Ascending aorta (tissue), 2 donors: Measurements from ENCODE around the gene MAP3K21. TPM values are rescaled to one million over a fixed set of nuclear protein-coding genes. Genes with fewer than 3 reads are reported as not detected.

Experiments used
- DNase-seq, 2 donors: peaks; one replicate each; pipeline ENCODE4 v3.0.0-alpha.2; 2019; ENCODE audit warnings: low spot score in 2 of 2
- H3K27ac ChIP-seq, 2 donors: fragments of 200-600 bp; sonication (generic); one replicate each; pipeline ENCODE4 v1.5.1; 2016 to 2017; ENCODE audit warnings: mild to moderate bottlenecking in 1 of 2
- H3K27me3 ChIP-seq: fragments of 200-600 bp; sonication (generic); one replicate; pipeline ENCODE4 v1.5.1; 2017
- H3K36me3 ChIP-seq, 2 donors: fragments of 200-600 bp; sonication (generic); one replicate each; pipeline ENCODE4 v1.5.1; 2016
- H3K4me1 ChIP-seq, 2 donors: fragments of 200-600 bp; sonication (generic); one replicate each; pipeline ENCODE4 v1.5.1; 2016 to 2017; ENCODE audit warnings: mild to moderate bottlenecking in 1 of 2
- H3K4me3 ChIP-seq, 2 donors: fragments of 200-600 bp; sonication (generic); one replicate each; pipeline ENCODE4 v1.5.1; 2016 to 2017; ENCODE audit warnings: mild to moderate bottlenecking in 1 of 2
- H3K9me3 ChIP-seq, 2 donors: fragments of 200-600 bp; sonication (generic); one replicate each; pipeline ENCODE4 v1.5.1; 2016
- intact Hi-C: fragments of 100-400 bp; cut with DNase I; formaldehyde crosslinking; loops from one replicate; pipeline ENCODE4 v1.15.1; 2023
- total RNA-seq: library from RNA; depleted of rRNA; stranded (reverse); fragments of >200 nt; gene quantifications from one replicate; pipeline ENCODE4 v1.1.0, GENCODE V29; 2016
- TF ChIP-seq, protein P1 (sequence below), 3 experiments: fragments of 200-600 bp in 2 of 3; fragments of 450-650 bp in 1 of 3; sonication (generic) in 2 of 3; IDR thresholded peaks; one replicate each; pipeline ENCODE4 v1.5.1; 2016 to 2019; ENCODE audit warnings: antibody characterized with exemption in 3 of 3, mild to moderate bottlenecking in 1 of 3, moderate library complexity in 1 of 3

The MAP3K21 gene
- total RNA-seq, 1 donor from 2014 or later: 2.6 TPM

DNA sequence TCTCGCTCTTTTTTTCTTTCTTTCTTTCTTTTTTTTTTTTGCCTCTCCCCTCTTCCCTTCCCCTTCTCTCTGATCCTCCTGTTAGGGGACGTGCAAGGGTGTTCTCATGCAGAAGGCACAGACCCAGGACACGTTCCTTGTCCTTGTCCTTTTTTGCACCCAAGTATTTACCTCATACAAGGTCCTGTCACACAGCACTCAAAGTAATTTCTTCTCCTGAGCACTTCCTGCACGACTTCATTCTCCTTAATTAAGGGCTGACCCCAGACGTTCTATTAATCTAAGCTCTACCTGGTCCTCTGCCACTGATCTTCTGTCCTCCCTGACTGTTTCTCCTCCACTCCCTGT is 31.6 kb upstream of the MAP3K21 start:
- Histone ChIP-seq H3K9me3 (no peaks in the 10 kb centered on the region), H3K4me1 (no peaks in the 10 kb centered on the region), H3K27ac (no peak overlapping the region), H3K27me3 (no peaks in the 10 kb centered on the region), H3K4me3 (peak overlapping the region in 1 of 2 donors; percentile 63), H3K36me3 (no peaks in the 10 kb centered on the region)
- intact Hi-C loops: no loop called here
- TF ChIP-seq, protein P1, sequence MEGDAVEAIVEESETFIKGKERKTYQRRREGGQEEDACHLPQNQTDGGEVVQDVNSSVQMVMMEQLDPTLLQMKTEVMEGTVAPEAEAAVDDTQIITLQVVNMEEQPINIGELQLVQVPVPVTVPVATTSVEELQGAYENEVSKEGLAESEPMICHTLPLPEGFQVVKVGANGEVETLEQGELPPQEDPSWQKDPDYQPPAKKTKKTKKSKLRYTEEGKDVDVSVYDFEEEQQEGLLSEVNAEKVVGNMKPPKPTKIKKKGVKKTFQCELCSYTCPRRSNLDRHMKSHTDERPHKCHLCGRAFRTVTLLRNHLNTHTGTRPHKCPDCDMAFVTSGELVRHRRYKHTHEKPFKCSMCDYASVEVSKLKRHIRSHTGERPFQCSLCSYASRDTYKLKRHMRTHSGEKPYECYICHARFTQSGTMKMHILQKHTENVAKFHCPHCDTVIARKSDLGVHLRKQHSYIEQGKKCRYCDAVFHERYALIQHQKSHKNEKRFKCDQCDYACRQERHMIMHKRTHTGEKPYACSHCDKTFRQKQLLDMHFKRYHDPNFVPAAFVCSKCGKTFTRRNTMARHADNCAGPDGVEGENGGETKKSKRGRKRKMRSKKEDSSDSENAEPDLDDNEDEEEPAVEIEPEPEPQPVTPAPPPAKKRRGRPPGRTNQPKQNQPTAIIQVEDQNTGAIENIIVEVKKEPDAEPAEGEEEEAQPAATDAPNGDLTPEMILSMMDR (IDR thresholded peaks at IDR 0.05): no peak
- no peak for DNase-seq

DNA sequence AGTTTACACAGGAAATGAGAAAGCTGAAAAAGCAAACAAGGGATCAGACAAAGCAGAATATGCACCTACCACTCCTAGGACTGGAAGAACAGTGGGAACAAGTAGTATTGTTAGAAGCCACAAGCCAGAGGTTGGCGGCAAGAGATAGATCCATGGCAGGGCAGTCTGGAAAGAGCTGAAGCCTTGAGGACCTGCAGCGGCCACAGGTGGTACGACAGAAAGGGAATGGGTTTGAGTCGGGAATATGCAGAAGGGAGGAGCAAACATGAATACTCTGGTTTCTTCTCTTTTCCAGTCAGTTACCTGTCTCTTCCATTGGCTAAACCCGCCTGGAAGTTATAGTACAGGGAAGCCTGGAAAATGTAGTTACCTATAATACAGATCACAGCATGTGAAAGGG is 28.1 kb upstream of the MAP3K21 start:
- Histone ChIP-seq H3K4me3 (no peak overlapping the region), H3K27ac (no peak overlapping the region), H3K27me3 (no peaks in the 10 kb centered on the region), H3K36me3 (no peaks in the 10 kb centered on the region), H3K4me1 (no peaks in the 10 kb centered on the region), H3K9me3 (no peaks in the 10 kb centered on the region)
- TF ChIP-seq, protein P1 (IDR thresholded peaks at IDR 0.05): no peak
- intact Hi-C loops: no loop called here
- no peak for DNase-seq

DNA sequence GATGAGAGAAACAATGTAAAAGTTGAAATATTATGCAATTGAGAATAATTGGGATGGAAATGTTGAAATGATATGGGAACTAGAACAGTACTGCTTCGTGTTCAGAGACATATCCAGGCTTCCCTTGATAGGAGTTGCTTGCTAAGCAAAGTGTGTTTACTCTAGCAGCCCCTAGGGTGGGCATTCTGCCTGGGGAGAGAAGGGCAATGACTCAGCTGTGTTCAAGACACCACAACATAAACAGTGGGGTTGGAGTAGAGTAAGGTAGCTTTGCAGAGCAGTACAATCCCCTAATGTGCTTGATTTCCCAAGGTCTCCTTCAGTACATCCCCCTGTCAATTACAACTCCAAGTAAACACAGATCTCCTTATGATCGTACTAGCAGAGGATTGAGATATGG is 27.2 kb upstream of the MAP3K21 start:
- Histone ChIP-seq H3K4me3 (no peak overlapping the region), H3K4me1 (no peaks in the 10 kb centered on the region), H3K9me3 (no peaks in the 10 kb centered on the region), H3K27ac (no peak overlapping the region), H3K36me3 (no peaks in the 10 kb centered on the region), H3K27me3 (no peaks in the 10 kb centered on the region)
- DNase-seq: no peak
- TF ChIP-seq, protein P1 (IDR thresholded peaks at IDR 0.05): no peak
- intact Hi-C loops: loop anchor here (5.0 kb wide), 1 partner anchor 62 kb away; no protein-coding TSS in a partner anchor

DNA sequence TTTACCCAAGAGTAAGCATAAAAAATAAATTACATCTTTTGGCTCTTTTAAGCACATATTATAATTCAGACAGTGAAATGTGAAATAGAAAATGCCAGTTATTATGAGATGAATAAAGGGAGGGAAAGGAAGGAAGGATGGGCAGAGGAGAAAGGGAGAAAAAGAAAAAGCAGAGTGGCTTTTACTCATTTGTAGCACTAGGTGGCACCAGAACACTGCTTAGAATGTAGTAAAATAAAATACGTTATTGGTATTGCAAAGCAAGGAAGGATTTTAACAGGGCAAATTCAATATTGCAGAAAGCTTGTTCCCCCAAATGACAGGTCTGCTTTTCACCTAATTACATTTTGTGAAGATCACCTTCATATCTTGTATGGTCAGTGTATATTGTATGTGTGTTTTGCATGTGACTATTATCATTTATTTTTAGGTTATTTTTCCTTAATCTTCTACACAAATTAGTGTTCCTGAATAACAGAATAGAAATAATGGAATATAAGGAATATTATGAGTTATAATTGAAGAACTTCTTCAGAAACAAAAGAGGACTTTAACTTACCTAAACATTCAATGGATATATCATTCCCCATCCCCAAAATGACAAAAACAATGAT is 22.9 kb upstream of the MAP3K21 start:
- Histone ChIP-seq H3K4me3 (no peak overlapping the region), H3K36me3 (no peaks in the 10 kb centered on the region), H3K9me3 (no peaks in the 10 kb centered on the region), H3K27me3 (no peaks in the 10 kb centered on the region), H3K4me1 (no peaks in the 10 kb centered on the region), H3K27ac (no peak overlapping the region)
- TF ChIP-seq, protein P1 (IDR thresholded peaks at IDR 0.05): peak; percentile 33 to 78 (median 62)
- no peak for DNase-seq
- intact Hi-C loops: loop anchor here (5.0 kb wide), 1 partner anchor 58 kb away; no protein-coding TSS in a partner anchor

DNA sequence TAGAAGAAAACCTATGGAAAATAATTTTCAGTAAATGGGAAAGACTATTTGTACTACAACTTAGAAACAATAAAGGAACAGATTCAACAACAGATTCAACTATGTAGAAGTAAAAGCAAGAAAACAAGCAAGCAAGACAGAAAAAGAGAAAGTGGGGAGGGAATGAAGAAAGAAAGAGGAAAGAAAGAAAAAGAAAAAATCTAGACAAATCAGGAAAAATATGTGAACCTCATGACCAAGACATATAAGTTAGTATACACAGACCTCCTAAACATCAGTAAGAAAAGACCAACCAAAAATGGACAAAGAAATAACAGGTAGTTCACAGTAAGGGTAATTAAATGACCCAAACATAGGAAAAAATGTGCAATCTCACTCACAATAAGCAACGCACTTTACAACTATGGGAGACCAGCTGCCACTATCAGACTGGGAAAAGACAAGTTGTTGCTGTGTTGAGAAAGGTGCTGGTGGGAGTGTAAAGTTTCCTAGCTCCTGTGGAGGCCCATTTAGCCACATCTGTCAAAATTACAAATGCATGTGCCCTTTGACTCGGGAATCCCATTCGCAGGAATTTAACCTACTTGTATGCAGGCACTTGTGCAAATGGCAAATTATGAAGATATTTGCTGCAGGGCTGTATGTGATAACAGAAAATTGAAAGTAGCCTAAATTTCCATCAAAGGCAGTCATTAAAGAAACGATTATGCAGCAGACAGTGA is 13.9 kb upstream of the MAP3K21 start:
- H3K36me3 ChIP-seq: no peaks in the 10 kb centered on the region
- no peaks in the 10 kb centered on the region for H3K4me1 ChIP-seq
- H3K9me3 ChIP-seq: no peaks in the 10 kb centered on the region
- H3K4me3 ChIP-seq: no peak overlapping the region
- intact Hi-C loops: no loop called here
- no peak overlapping the region for H3K27ac ChIP-seq
- no peaks in the 10 kb centered on the region for H3K27me3 ChIP-seq
- TF ChIP-seq, protein P1 (IDR thresholded peaks at IDR 0.05): no peak
- no peak for DNase-seq
